Measurements from ENCODE around the gene GRID1. TPM values are rescaled to one million over a fixed set of nuclear protein-coding genes. Genes with fewer than 3 reads are reported as not detected.

GRID1 gene
- total and polyA plus RNA-seq, 10 of the 15 experiments (the other 5 are each of a cell fraction or from before 2014, with no cell fraction given) = 0.04 to 0.62 (median 0.08) TPM; not detected in 5

GRCh38 chr10:86329093-86329710 is 37.4 kb downstream of the GRID1 start:
- TF ChIP-seq SRF (IDR thresholded peaks at IDR 0.05; ENCODE audit: low read depth in 2 of 2, low read length in 2 of 2) (no peak), YY1 (IDR thresholded peaks at IDR 0.05; ENCODE audit: low read depth, low read length) (no peak), TCF12 (IDR thresholded peaks at IDR 0.05; ENCODE audit: low read depth, low read length) (no peak), HDGF (IDR thresholded peaks at IDR 0.05) (no peak), BMI1 (IDR thresholded peaks at IDR 0.05; ENCODE audit: borderline replicate concordance) (no peak), ATF3 (IDR thresholded peaks at IDR 0.05; ENCODE audit: borderline replicate concordance, extremely low read depth, low read depth, low read length) (no peak), TCF7 (IDR thresholded peaks at IDR 0.05; ENCODE audit: borderline replicate concordance) (no peak), ASH2L (IDR thresholded peaks at IDR 0.05; ENCODE audit: borderline replicate concordance, low read depth) (no peak)
- intact Hi-C loops (cut with micrococcal nuclease; ENCODE audit: unreplicated experiment) = no loop called here
- no TSS peak for BruUV-seq (replicated peaks)
- Histone ChIP-seq H3K4me1 (ENCODE audit: control insufficient read depth, insufficient read depth, low read length) (no peaks in the 10 kb centered on the region), H2AFZ (ENCODE audit: control insufficient read depth, low read depth, low read length) (no peak overlapping the region), H3K79me2 (ENCODE audit: control insufficient read depth, insufficient read depth, low read length) (no peaks in the 10 kb centered on the region), H3K27ac (ENCODE audit: control insufficient read depth, insufficient read depth) (no peak overlapping the region), H3K9ac (ENCODE audit: control insufficient read depth, insufficient read depth, low read length) (no peak overlapping the region), H4K20me1 (ENCODE audit: control insufficient read depth, insufficient read depth) (no peaks in the 10 kb centered on the region), H3K9me3 (replicated peaks; ENCODE audit: control insufficient read depth, insufficient read depth, low read length) (no peaks in the 10 kb centered on the region), H3K36me3 (ENCODE audit: control insufficient read depth in 2 of 2, insufficient read depth in 2 of 2, low read length in 1 of 2) (no peaks in the 10 kb centered on the region), H3K4me2 (ENCODE audit: control insufficient read depth, insufficient read depth) (no peak overlapping the region), H3K4me3 (no peak overlapping the region), H3K27me3 (replicated peaks in 1 of 2; ENCODE audit: control insufficient read depth in 2 of 2, insufficient read depth in 2 of 2, low read length in 1 of 2) (peaks cover 2 to 3% of the 10 kb centered on the region in 2 experiments; a peak in 2 of 4 replicates)
- DNase-seq (ENCODE audit: low read depth, low spot score) (no peak), ATAC-seq (peak; percentile 54), FAIRE-seq (no peak)
- WGBS (ENCODE audit: insufficient coverage, insufficient replicate concordance, low lambda C conversion rate, missing lambda C conversion rate) = 13% methylated on average over 7 of the region's 7 CpGs
- ChIA-PET RAD21 (ENCODE audit: unreplicated experiment) (no interaction called here), CTCF (no interaction called here), SMC1A (ENCODE audit: uncharacterized antibody, unreplicated experiment) (no interaction called here), POLR2A (no interaction called here)
- in situ Hi-C loops (cut with MboI) = no loop called here
